Esophagus muscularis mucosa (tissue), 4 donors: ENCODE results near the gene SPTBN4. TPM values are rescaled to one million over a fixed set of nuclear protein-coding genes. Genes with fewer than 3 reads are reported as not detected.

Experiments
- DNase-seq: peaks from one replicate; pipeline ENCODE4 v3.0.0-alpha.2; 2017; ENCODE audit errors: extremely low spot score
- H3K27ac ChIP-seq, 4 donors: fragments of 200-600 bp; sonication (generic); replicated peaks in 1 of 4; 1 replicate in 3 of 4; 2 replicates in 1 of 4; pipeline ENCODE4 v1.5.1; 2016 to 2019; ENCODE audit warnings: mild to moderate bottlenecking in 1 of 4
- H3K27me3 ChIP-seq, 4 donors: fragments of 200-600 bp; sonication (generic); one replicate each; pipeline versions ENCODE4 v1.5.1 to v1.6.0; 2016 to 2019
- H3K36me3 ChIP-seq, 4 donors: fragments of 200-600 bp; sonication (generic); one replicate each; pipeline ENCODE4 v1.5.1; 2016 to 2019
- H3K4me1 ChIP-seq, 4 donors: fragments of 200-600 bp; sonication (generic); one replicate each; pipeline ENCODE4 v1.5.1; 2016 to 2019
- H3K4me3 ChIP-seq, 4 donors: fragments of 200-600 bp; sonication (generic); 1 replicate in 2 of 4; 2 replicates in 2 of 4; pipeline ENCODE4 v1.5.1; 2016 to 2019; ENCODE audit warnings: mild to moderate bottlenecking in 4 of 4, moderate library complexity in 1 of 4
- H3K9me3 ChIP-seq, 4 donors: fragments of 200-600 bp; sonication (generic); 1 replicate in 3 of 4; 2 replicates in 1 of 4; pipeline ENCODE4 v1.5.1; 2016 to 2019
- EP300 ChIP-seq: sonication (generic); formaldehyde crosslinking; IDR thresholded peaks from one replicate; pipeline ENCODE4 v1.6.1; 2017; ENCODE audit warnings: antibody characterized with exemption
- POLR2A ChIP-seq: fragments of 450-650 bp; IDR thresholded peaks from one replicate; pipeline ENCODE4 v1.6.1; 2017; ENCODE audit warnings: antibody characterized with exemption, moderate library complexity, mild to moderate bottlenecking, low read depth
- POLR2AphosphoS5 ChIP-seq, 2 donors: sonication (generic); formaldehyde crosslinking; IDR thresholded peaks; one replicate each; pipeline ENCODE4 v1.6.1; 2017; ENCODE audit warnings: antibody characterized with exemption in 2 of 2
- WGBS: methylation state at CpG from one replicate; pipeline ENCODE4 v1.1.5; 2018; 5-methylcytosine and 5-hydroxymethylcytosine counted together
- intact Hi-C: fragments of 100-400 bp; cut with DNase I; formaldehyde crosslinking; loops from one replicate; pipeline ENCODE4 v1.15.1; 2023
- total RNA-seq, 4 donors: library from RNA; depleted of rRNA; stranded (reverse); fragments of >200 nt; gene quantifications; one replicate each; pipeline versions ENCODE4 v1.1.0 to v1.2.1, GENCODE V29; 2016
- TF ChIP-seq, protein P1 (sequence below), 3 experiments: fragments of 200-600 bp in 2 of 3; fragments of 450-650 bp in 1 of 3; sonication (generic) in 2 of 3; IDR thresholded peaks; one replicate each; pipeline ENCODE4 v1.5.1; 2017 to 2019; ENCODE audit warnings: antibody characterized with exemption in 3 of 3, mild to moderate bottlenecking in 2 of 3, moderate library complexity in 1 of 3

The SPTBN4 gene
- total RNA-seq, 4 donors from 2014 or later = 2.1 to 6.4 (median 5.8) TPM

DNA sequence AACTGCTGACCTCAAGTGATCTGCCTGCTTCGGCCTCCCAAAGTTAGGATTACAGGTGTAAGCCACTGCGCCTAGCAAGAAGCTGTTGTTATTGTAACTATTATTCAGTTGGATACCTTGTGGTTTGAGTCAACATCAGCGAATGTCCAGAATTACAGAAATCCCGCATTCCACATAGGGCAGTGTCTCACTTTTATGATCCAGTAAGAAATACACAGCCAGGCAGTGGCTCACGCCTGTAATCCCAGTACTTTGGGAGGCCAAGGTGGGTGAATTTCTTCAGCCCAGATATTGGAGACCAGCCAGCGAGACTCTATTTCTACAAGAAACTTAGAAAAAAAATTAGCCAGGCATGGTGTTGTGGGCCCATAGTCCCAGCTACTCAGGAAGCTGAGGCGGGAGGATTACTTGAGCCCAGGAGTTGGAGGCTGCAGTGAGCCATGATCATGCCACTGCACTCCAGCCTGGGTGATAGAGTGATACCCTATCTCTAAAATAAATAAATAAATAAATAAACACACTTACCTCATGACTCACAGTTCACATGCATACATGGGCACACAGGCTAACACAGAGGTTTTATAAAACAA, 43.8 kb downstream of the SPTBN4 start:
- peaks cover 0 to 9% (median 0%) of the 10 kb centered on the region in 4 donors for H3K36me3 ChIP-seq
- H3K4me1 ChIP-seq = peaks cover 4 to 13% (median 12%) of the 10 kb centered on the region in 4 donors
- DNase-seq = no peak
- H3K4me3 ChIP-seq = no peak overlapping the region
- H3K27ac ChIP-seq = no peak overlapping the region
- H3K9me3 ChIP-seq = no peaks in the 10 kb centered on the region
- TF ChIP-seq POLR2A (no peak), EP300 (no peak)
- peaks cover 0 to 41% (median 5%) of the 10 kb centered on the region in 4 donors for H3K27me3 ChIP-seq
- intact Hi-C loops = no loop called here
- 94% methylated on average over 7 of the region's 7 CpGs for WGBS

DNA sequence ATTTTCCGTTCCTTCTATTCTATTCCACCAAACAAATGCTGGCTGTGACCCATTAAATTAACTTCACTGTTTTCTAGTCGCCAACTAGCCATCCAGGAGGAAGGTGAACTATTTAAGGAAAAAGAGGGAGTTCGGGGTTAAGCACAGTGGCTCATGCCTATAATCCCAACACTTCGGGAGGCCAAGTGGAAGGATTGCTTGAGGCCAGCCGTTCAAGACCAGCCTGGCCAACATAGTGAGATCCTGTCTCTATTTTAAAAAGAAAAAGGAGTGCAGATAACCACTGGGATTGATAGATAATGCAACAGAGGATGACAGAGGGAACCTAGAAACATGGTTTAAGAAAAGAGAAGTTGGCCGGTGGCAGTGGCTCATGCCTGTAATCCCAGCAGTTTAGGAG, 44.7 kb downstream of the SPTBN4 start:
- no peak for DNase-seq
- peaks cover 0 to 41% (median 5%) of the 10 kb centered on the region in 4 donors for H3K27me3 ChIP-seq

DNA sequence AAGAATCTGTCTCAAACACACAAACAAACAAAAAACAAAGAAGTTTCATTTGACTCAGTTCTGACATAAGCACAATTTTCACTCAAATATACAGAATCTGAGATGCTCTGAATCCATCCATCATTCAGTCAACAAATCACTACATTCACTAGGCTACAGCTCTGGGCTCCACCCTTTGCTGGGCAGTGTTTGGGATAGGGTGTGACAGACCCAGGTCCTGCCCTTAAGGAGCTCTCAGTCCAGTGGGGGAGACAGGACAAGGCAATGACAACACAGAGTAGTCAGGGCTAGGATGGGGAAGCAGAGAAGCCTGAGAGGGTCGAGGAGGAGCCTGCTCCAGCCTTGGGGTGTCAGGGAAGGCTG, 45.3 kb downstream of the SPTBN4 start:
- TF ChIP-seq POLR2AphosphoS5 (IDR thresholded peaks at IDR 0.05) (no peak), POLR2A (no peak), EP300 (no peak)
- TF ChIP-seq, protein P1, sequence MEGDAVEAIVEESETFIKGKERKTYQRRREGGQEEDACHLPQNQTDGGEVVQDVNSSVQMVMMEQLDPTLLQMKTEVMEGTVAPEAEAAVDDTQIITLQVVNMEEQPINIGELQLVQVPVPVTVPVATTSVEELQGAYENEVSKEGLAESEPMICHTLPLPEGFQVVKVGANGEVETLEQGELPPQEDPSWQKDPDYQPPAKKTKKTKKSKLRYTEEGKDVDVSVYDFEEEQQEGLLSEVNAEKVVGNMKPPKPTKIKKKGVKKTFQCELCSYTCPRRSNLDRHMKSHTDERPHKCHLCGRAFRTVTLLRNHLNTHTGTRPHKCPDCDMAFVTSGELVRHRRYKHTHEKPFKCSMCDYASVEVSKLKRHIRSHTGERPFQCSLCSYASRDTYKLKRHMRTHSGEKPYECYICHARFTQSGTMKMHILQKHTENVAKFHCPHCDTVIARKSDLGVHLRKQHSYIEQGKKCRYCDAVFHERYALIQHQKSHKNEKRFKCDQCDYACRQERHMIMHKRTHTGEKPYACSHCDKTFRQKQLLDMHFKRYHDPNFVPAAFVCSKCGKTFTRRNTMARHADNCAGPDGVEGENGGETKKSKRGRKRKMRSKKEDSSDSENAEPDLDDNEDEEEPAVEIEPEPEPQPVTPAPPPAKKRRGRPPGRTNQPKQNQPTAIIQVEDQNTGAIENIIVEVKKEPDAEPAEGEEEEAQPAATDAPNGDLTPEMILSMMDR (IDR thresholded peaks at IDR 0.05) = no peak
- H3K4me3 ChIP-seq = no peak overlapping the region
- peaks cover 4 to 13% (median 12%) of the 10 kb centered on the region in 4 donors for H3K4me1 ChIP-seq
- H3K27me3 ChIP-seq = peaks cover 0 to 41% (median 5%) of the 10 kb centered on the region in 4 donors
- no peak overlapping the region for H3K27ac ChIP-seq
- H3K36me3 ChIP-seq = peaks cover 0 to 12% (median 0%) of the 10 kb centered on the region in 4 donors
- intact Hi-C loops = no loop called here
- no peak for DNase-seq
- 67% methylated on average over 1 of the region's 1 CpG for WGBS
- no peaks in the 10 kb centered on the region for H3K9me3 ChIP-seq

More for the DNA sequence above, 44.7 kb downstream of the SPTBN4 start:
- peaks cover 0 to 9% (median 0%) of the 10 kb centered on the region in 4 donors for H3K36me3 ChIP-seq
- peaks cover 4 to 13% (median 12%) of the 10 kb centered on the region in 4 donors for H3K4me1 ChIP-seq
- 95% methylated on average over 6 of the region's 6 CpGs for WGBS
- H3K4me3 ChIP-seq = no peak overlapping the region
- H3K27ac ChIP-seq = no peak overlapping the region
- intact Hi-C loops = no loop called here
- H3K9me3 ChIP-seq = no peaks in the 10 kb centered on the region
- TF ChIP-seq POLR2A (no peak), EP300 (no peak), POLR2AphosphoS5 (IDR thresholded peaks at IDR 0.05) (no peak)
- TF ChIP-seq, protein P1 (IDR thresholded peaks at IDR 0.05) = no peak

DNA sequence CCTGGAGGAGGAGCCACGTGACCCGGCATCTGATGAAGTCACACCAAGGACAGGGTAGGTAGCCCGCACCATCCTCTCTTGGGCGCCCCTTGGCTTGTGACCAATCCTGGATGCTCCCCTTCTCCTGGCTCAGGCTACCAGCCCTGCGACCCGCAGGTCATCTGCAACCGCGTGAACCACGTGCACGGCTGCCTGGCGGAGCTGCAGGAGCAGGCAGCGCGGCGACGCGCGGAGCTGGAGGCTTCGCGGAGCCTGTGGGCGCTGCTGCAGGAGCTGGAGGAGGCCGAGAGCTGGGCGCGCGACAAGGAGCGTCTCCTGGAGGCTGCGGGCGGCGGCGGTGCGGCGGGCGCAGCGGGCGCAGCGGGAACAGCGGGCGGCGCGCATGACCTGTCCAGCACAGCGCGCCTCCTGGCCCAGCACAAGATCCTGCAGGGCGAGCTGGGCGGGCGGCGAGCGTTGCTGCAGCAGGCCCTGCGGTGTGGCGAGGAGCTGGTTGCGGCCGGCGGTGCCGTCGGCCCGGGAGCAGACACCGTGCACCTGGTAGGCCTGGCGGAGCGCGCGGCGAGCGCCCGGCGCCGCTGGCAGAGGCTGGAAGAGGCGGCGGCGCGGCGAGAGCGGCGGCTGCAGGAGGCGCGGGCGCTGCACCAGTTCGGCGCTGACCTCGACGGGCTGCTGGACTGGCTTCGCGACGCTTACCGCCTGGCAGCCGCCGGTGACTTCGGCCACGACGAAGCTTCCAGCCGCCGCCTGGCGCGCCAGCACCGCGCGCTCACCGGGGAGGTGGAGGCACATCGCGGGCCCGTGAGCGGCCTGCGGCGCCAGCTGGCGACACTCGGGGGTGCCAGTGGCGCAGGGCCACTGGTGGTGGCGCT, 45.9 kb downstream of the SPTBN4 start:
- intact Hi-C loops = no loop called here
- TF ChIP-seq EP300 (no peak), POLR2A (no peak), POLR2AphosphoS5 (IDR thresholded peaks at IDR 0.05) (no peak)
- TF ChIP-seq, protein P1 (IDR thresholded peaks at IDR 0.05) = no peak
- Histone ChIP-seq H3K27ac (no peak overlapping the region), H3K4me3 (peak overlapping the region; percentile 28 to 41 (median 34)), H3K4me1 (peaks cover 4 to 13% (median 12%) of the 10 kb centered on the region in 4 donors), H3K36me3 (peaks cover 0 to 17% (median 0%) of the 10 kb centered on the region in 4 donors), H3K9me3 (no peaks in the 10 kb centered on the region), H3K27me3 (peaks cover 0 to 41% (median 5%) of the 10 kb centered on the region in 4 donors)
- DNase-seq = no peak
- 18% methylated on average over 9 of the region's 105 CpGs for WGBS

DNA sequence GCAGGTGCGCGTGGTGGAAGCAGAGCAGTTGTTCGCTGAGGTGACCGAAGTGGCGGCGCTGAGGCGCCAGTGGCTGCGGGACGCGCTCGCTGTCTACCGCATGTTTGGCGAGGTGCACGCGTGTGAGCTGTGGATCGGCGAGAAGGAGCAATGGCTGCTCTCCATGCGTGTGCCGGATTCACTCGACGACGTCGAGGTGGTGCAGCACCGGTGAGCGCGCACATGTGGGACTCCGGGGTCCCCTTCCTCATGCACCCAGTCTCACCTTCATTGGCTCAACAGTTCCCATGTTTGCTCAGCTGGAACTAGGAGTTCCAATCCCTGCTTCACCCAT, 46.5 kb downstream of the SPTBN4 start:
- peaks cover 0 to 41% (median 5%) of the 10 kb centered on the region in 4 donors for H3K27me3 ChIP-seq
- peaks cover 0 to 20% (median 0%) of the 10 kb centered on the region in 4 donors for H3K36me3 ChIP-seq
- H3K9me3 ChIP-seq = no peaks in the 10 kb centered on the region
- intact Hi-C loops = no loop called here
- no peak overlapping the region for H3K4me3 ChIP-seq
- TF ChIP-seq, protein P1 (IDR thresholded peaks at IDR 0.05) = no peak
- TF ChIP-seq POLR2A (no peak), EP300 (no peak), POLR2AphosphoS5 (IDR thresholded peaks at IDR 0.05) (no peak)
- no peak overlapping the region for H3K27ac ChIP-seq
- H3K4me1 ChIP-seq = peaks cover 4 to 13% (median 12%) of the 10 kb centered on the region in 4 donors
- WGBS = 75% methylated on average over 27 of the region's 27 CpGs
- no peak for DNase-seq
